Measurements from ENCODE around the gene RPP38. TPM values are rescaled to one million over a fixed set of nuclear protein-coding genes. Genes with fewer than 3 reads are reported as not detected.

The RPP38 gene
- total and polyA plus RNA-seq, 10 of the 15 experiments (the other 5 are each of a cell fraction or from before 2014, with no cell fraction given), result 13.0 to 40.9 (median 27.2) TPM

DNA sequence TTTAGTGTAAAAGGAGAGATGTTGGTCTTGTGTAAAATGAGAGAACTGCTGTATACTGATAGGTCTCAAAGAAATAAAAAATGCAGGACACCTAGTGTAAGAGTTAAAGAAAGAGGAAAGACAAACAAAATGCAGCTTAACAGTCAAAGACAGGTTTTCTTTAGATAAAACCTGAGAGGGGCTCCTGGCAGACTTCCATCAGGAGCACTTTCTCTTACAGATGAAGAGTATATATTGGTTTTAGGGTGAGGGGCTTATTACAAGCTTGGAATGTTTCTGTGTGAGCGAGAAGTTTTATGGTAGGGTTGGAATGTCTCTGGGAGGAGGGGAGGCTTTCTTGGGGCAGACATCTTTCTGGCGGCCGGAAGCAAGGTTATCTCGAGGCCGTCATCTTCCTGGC is 24.8 kb upstream of the RPP38 start (continued):
- TF ChIP-seq, protein P1, sequence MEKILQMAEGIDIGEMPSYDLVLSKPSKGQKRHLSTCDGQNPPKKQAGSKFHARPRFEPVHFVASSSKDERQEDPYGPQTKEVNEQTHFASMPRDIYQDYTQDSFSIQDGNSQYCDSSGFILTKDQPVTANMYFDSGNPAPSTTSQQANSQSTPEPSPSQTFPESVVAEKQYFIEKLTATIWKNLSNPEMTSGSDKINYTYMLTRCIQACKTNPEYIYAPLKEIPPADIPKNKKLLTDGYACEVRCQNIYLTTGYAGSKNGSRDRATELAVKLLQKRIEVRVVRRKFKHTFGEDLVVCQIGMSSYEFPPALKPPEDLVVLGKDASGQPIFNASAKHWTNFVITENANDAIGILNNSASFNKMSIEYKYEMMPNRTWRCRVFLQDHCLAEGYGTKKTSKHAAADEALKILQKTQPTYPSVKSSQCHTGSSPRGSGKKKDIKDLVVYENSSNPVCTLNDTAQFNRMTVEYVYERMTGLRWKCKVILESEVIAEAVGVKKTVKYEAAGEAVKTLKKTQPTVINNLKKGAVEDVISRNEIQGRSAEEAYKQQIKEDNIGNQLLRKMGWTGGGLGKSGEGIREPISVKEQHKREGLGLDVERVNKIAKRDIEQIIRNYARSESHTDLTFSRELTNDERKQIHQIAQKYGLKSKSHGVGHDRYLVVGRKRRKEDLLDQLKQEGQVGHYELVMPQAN (conservative IDR thresholded peaks at IDR 0.05), result no peak

DNA sequence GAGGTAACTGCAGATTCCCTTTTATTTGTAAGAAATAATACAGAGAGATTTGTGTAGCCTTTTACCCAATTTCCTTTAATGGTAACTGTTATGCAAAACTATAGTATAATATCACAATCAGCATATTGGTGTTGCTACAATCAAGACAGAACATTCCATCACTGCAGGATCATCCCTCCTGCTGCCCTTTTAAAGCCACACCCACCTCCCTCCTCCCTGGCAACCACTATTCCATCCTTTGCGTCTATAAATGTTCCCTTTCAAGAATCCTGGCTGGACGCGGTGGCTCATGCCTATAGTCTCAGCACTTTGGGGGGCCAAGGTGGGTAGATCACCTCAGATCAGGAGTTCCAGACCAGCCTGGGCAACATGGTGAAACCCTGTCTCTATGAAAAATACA is 21.7 kb upstream of the RPP38 start:
- CTCF ChIA-PET, result no interaction called here
- Histone ChIP-seq H3K27me3 (replicated peaks in 1 of 2; ENCODE audit: control insufficient read depth in 2 of 2, insufficient read depth in 2 of 2, low read length in 1 of 2) (no peaks in the 10 kb centered on the region), H3K4me3 (no peak overlapping the region), H3K27ac (ENCODE audit: control insufficient read depth, insufficient read depth) (no peak overlapping the region), H3K79me2 (ENCODE audit: control insufficient read depth, insufficient read depth, low read length) (no peaks in the 10 kb centered on the region), H2AFZ (ENCODE audit: control insufficient read depth, low read depth, low read length) (no peak overlapping the region), H3K9me3 (replicated peaks; ENCODE audit: control insufficient read depth, insufficient read depth, low read length) (no peaks in the 10 kb centered on the region; the same call in 2 of the 3 replicates), H3K36me3 (ENCODE audit: control insufficient read depth in 2 of 2, insufficient read depth in 2 of 2, low read length in 1 of 2) (no peaks in the 10 kb centered on the region), H3K4me1 (ENCODE audit: control insufficient read depth, insufficient read depth, low read length) (no peaks in the 10 kb centered on the region), H3K4me2 (ENCODE audit: control insufficient read depth, insufficient read depth) (no peak overlapping the region), H4K20me1 (ENCODE audit: control insufficient read depth, insufficient read depth) (no peaks in the 10 kb centered on the region), H3K9ac (ENCODE audit: control insufficient read depth, insufficient read depth, low read length) (no peak overlapping the region)
- no TSS peak for BruUV-seq (replicated peaks)
- DNase-seq (ENCODE audit: low read depth, low spot score) (no peak), FAIRE-seq (no peak), ATAC-seq (no peak)
- WGBS (ENCODE audit: insufficient coverage, insufficient replicate concordance, low lambda C conversion rate, missing lambda C conversion rate), result 89% methylated on average over 3 of the region's 3 CpGs
- SMC1A ChIA-PET (ENCODE audit: uncharacterized antibody, unreplicated experiment), result no interaction called here
- intact Hi-C loops (cut with micrococcal nuclease; ENCODE audit: unreplicated experiment), result no loop called here
- in situ Hi-C loops (cut with MboI), result no loop called here
- RAD21 ChIA-PET (ENCODE audit: unreplicated experiment), result no interaction called here
- POLR2A ChIA-PET, result no interaction called here
- TF ChIP-seq ZNF24 (IDR thresholded peaks at IDR 0.05), result no peak
- TF ChIP-seq NBN (IDR thresholded peaks at IDR 0.05), result no peak
- TF ChIP-seq MEF2B (IDR thresholded peaks at IDR 0.05; ENCODE audit: partially characterized antibody, poor library complexity, severe bottlenecking), result no peak
- no peak for TF ChIP-seq RAD21 (IDR thresholded peaks at IDR 0.05; ENCODE audit: insufficient read depth, low read depth, low read length)
- TF ChIP-seq IRF4 (IDR thresholded peaks at IDR 0.05; ENCODE audit: low read depth, low read length), result no peak
- TF ChIP-seq CHD2 (IDR thresholded peaks at IDR 0.05; ENCODE audit: borderline replicate concordance, low read depth, low read length), result no peak
- no peak for TF ChIP-seq CEBPB (IDR thresholded peaks at IDR 0.05; ENCODE audit: borderline replicate concordance in 1 of 2, low read depth in 2 of 2, low read length in 2 of 2)
- TF ChIP-seq NFYB (IDR thresholded peaks at IDR 0.05; ENCODE audit: insufficient read depth, low read depth, low read length), result no peak
- no peak for TF ChIP-seq HDAC6 (IDR thresholded peaks at IDR 0.05; ENCODE audit: unreplicated experiment)
- no peak for TF ChIP-seq KAT2A (conservative IDR thresholded peaks at IDR 0.05; ENCODE audit: control insufficient read depth, low read depth, low read length)
- TF ChIP-seq, protein P2, sequence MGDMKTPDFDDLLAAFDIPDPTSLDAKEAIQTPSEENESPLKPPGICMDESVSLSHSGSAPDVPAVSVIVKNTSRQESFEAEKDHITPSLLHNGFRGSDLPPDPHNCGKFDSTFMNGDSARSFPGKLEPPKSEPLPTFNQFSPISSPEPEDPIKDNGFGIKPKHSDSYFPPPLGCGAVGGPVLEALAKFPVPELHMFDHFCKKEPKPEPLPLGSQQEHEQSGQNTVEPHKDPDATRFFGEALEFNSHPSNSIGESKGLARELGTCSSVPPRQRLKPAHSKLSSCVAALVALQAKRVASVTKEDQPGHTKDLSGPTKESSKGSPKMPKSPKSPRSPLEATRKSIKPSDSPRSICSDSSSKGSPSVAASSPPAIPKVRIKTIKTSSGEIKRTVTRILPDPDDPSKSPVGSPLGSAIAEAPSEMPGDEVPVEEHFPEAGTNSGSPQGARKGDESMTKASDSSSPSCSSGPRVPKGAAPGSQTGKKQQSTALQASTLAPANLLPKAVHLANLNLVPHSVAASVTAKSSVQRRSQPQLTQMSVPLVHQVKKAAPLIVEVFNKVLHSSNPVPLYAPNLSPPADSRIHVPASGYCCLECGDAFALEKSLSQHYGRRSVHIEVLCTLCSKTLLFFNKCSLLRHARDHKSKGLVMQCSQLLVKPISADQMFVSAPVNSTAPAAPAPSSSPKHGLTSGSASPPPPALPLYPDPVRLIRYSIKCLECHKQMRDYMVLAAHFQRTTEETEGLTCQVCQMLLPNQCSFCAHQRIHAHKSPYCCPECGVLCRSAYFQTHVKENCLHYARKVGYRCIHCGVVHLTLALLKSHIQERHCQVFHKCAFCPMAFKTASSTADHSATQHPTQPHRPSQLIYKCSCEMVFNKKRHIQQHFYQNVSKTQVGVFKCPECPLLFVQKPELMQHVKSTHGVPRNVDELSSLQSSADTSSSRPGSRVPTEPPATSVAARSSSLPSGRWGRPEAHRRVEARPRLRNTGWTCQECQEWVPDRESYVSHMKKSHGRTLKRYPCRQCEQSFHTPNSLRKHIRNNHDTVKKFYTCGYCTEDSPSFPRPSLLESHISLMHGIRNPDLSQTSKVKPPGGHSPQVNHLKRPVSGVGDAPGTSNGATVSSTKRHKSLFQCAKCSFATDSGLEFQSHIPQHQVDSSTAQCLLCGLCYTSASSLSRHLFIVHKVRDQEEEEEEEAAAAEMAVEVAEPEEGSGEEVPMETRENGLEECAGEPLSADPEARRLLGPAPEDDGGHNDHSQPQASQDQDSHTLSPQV (IDR thresholded peaks at IDR 0.05), result no peak
- TF ChIP-seq, protein P3, sequence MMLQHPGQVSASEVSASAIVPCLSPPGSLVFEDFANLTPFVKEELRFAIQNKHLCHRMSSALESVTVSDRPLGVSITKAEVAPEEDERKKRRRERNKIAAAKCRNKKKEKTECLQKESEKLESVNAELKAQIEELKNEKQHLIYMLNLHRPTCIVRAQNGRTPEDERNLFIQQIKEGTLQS (IDR thresholded peaks at IDR 0.05; ENCODE audit: borderline replicate concordance, extremely low read depth, low read depth, low read length), result no peak
- TF ChIP-seq, protein P4, sequence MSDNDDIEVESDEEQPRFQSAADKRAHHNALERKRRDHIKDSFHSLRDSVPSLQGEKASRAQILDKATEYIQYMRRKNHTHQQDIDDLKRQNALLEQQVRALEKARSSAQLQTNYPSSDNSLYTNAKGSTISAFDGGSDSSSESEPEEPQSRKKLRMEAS (IDR thresholded peaks at IDR 0.05; ENCODE audit: low read depth, low read length), result no peak
- TF ChIP-seq ZNF622 (IDR thresholded peaks at IDR 0.05), result no peak
- TF ChIP-seq MEF2A (IDR thresholded peaks at IDR 0.05; ENCODE audit: insufficient read depth, low read depth, low read length), result no peak
- TF ChIP-seq BMI1 (IDR thresholded peaks at IDR 0.05; ENCODE audit: borderline replicate concordance), result no peak
- no peak for TF ChIP-seq SUZ12 (IDR thresholded peaks at IDR 0.05; ENCODE audit: unreplicated experiment)
